HEK293 (cell line): ENCODE data around the gene RIC8A.

Source experiments
- CTCF ChIA-PET: fragments of 350-600 bp; formaldehyde crosslinking; extraction: SDS; loops from one replicate; lab custom pipeline; 2021; ENCODE audit warnings: antibody characterized with exemption; lab: Yijun Ruan, JAX
- POLR2A ChIA-PET: fragments of 300-600 bp; formaldehyde crosslinking; extraction: SDS; loops from one replicate; lab custom pipeline; 2020; ENCODE audit warnings: antibody characterized with exemption, inconsistent platforms; lab: Yijun Ruan, JAX
- H3K27ac ChIP-seq: fragments of 200-500 bp; sonication (Bioruptor generic); 2 replicates; pipeline ENCODE4 v1.5.1; 2014; ENCODE audit warnings: low read depth, low read length, control low read depth, inconsistent platforms; ENCODE audit errors: extremely low read depth
- H3K36me3 ChIP-seq, 2 experiments: fragments of 200-500 bp in 1 of 2; sonication (Bioruptor generic) in 1 of 2; 1 replicate in 1 of 2; 2 replicates in 1 of 2; pipeline ENCODE4 v1.5.1; 2014 to 2017; ENCODE audit warnings: inconsistent platforms in 2 of 2, low read length in 2 of 2; ENCODE audit not compliant: control insufficient read depth in 2 of 2, insufficient read depth in 1 of 2
- H3K4me1 ChIP-seq: fragments of 200-500 bp; sonication (Bioruptor generic); 2 replicates; pipeline ENCODE4 v1.5.1; 2014; ENCODE audit warnings: mild to moderate bottlenecking, low read length, inconsistent platforms; ENCODE audit not compliant: control insufficient read depth, insufficient read depth
- H3K4me3 ChIP-seq: 2 replicates; pipeline ENCODE4 v1.5.1; 2011; ENCODE audit warnings: low read depth, mild to moderate bottlenecking, control low read depth, low read length, moderate library complexity
- H3K9me3 ChIP-seq: fragments of 200-500 bp; sonication (Bioruptor generic); 2 replicates; pipeline ENCODE4 v1.5.1; 2014; ENCODE audit warnings: low read depth, low read length, inconsistent platforms; ENCODE audit not compliant: control insufficient read depth, insufficient read depth
- ATF2 ChIP-seq: fragments of 450-650 bp; formaldehyde crosslinking; IDR thresholded peaks from 2 replicates; pipeline ENCODE4 v1.5.1; 2016; ENCODE audit warnings: missing biosample characterization, missing genetic modification characterization, low read depth
- BCL11A ChIP-seq: fragments of 450-650 bp; formaldehyde crosslinking; IDR thresholded peaks from 2 replicates; pipeline ENCODE4 v1.5.1; 2016; ENCODE audit warnings: low read depth, missing biosample characterization, missing genetic modification characterization
- FEZF1 ChIP-seq: fragments of 450-650 bp; formaldehyde crosslinking; IDR thresholded peaks from 2 replicates; pipeline ENCODE4 v1.5.1; 2016; ENCODE audit warnings: missing biosample characterization, missing genetic modification characterization
- KLF8 ChIP-seq: fragments of 450-650 bp; formaldehyde crosslinking; IDR thresholded peaks from 2 replicates; pipeline ENCODE4 v1.5.1; 2016; ENCODE audit warnings: missing biosample characterization, missing genetic modification characterization
- SP3 ChIP-seq: fragments of 450-650 bp; formaldehyde crosslinking; IDR thresholded peaks from 2 replicates; pipeline ENCODE4 v1.5.1; 2016; ENCODE audit warnings: missing biosample characterization, missing genetic modification characterization
- WT1 ChIP-seq: fragments of 450-650 bp; formaldehyde crosslinking; IDR thresholded peaks from 2 replicates; pipeline ENCODE4 v1.5.1; 2016; ENCODE audit warnings: missing biosample characterization, missing genetic modification characterization
- ZBTB11 ChIP-seq: fragments of 450-650 bp; formaldehyde crosslinking; conservative IDR thresholded peaks from 2 replicates; pipeline ENCODE4 v1.5.1; 2016; ENCODE audit warnings: low read depth, missing biosample characterization, missing genetic modification characterization
- ZBTB44 ChIP-seq: fragments of 450-650 bp; IDR thresholded peaks from 2 replicates; pipeline ENCODE4 v1.5.1; 2018; ENCODE audit warnings: missing biosample characterization, mild to moderate bottlenecking, missing genetic modification characterization
- ZBTB7A ChIP-seq: fragments of 450-650 bp; formaldehyde crosslinking; IDR thresholded peaks from 2 replicates; pipeline ENCODE4 v1.5.1; 2016; ENCODE audit warnings: low read depth, missing biosample characterization, missing genetic modification characterization
- ZFP37 ChIP-seq: fragments of 450-650 bp; formaldehyde crosslinking; IDR thresholded peaks from 2 replicates; pipeline ENCODE4 v1.5.1; 2016; ENCODE audit warnings: missing biosample characterization, missing genetic modification characterization
- ZFP41 ChIP-seq: fragments of 450-650 bp; formaldehyde crosslinking; IDR thresholded peaks from 2 replicates; pipeline ENCODE4 v1.5.1; 2016; ENCODE audit warnings: missing biosample characterization, missing genetic modification characterization, borderline replicate concordance
- ZNF302 ChIP-seq: fragments of 450-650 bp; formaldehyde crosslinking; IDR thresholded peaks from 2 replicates; pipeline ENCODE4 v1.5.1; 2016; ENCODE audit warnings: missing biosample characterization, missing genetic modification characterization, low read depth
- ZNF416 ChIP-seq: fragments of 450-650 bp; formaldehyde crosslinking; IDR thresholded peaks from 2 replicates; pipeline ENCODE4 v1.5.1; 2016; ENCODE audit warnings: missing biosample characterization, missing genetic modification characterization
- ZNF501 ChIP-seq: fragments of 450-650 bp; formaldehyde crosslinking; IDR thresholded peaks from 2 replicates; pipeline ENCODE4 v1.5.1; 2016; ENCODE audit warnings: missing biosample characterization, missing genetic modification characterization
- ZNF555 ChIP-seq: fragments of 450-650 bp; formaldehyde crosslinking; conservative IDR thresholded peaks from 2 replicates; pipeline ENCODE4 v1.5.1; 2017; ENCODE audit warnings: missing biosample characterization, mild to moderate bottlenecking, missing genetic modification characterization, inconsistent platforms
- ZNF560 ChIP-seq: fragments of 450-650 bp; formaldehyde crosslinking; IDR thresholded peaks from 2 replicates; pipeline ENCODE4 v1.5.1; 2017; ENCODE audit warnings: missing biosample characterization, missing genetic modification characterization, borderline replicate concordance
- ZNF623 ChIP-seq: fragments of 450-650 bp; formaldehyde crosslinking; IDR thresholded peaks from 2 replicates; pipeline ENCODE4 v1.5.1; 2016; ENCODE audit warnings: missing biosample characterization, missing genetic modification characterization
- ZNF654 ChIP-seq: fragments of 450-650 bp; formaldehyde crosslinking; IDR thresholded peaks from 2 replicates; pipeline ENCODE4 v1.5.1; 2016; ENCODE audit warnings: low read depth, missing biosample characterization, missing genetic modification characterization
- ZNF777 ChIP-seq: fragments of 450-650 bp; formaldehyde crosslinking; IDR thresholded peaks from 2 replicates; pipeline ENCODE4 v1.5.1; 2017; ENCODE audit warnings: missing biosample characterization, missing genetic modification characterization, borderline replicate concordance
- TF ChIP-seq, protein P1 (sequence below): fragments of 450-650 bp; formaldehyde crosslinking; optimal IDR thresholded peaks from 2 replicates; pipeline ENCODE3; 2016; ENCODE audit warnings: missing biosample characterization, mild to moderate bottlenecking, missing genetic modification characterization
- TF ChIP-seq, protein P2 (sequence below): fragments of 450-650 bp; formaldehyde crosslinking; conservative IDR thresholded peaks from 2 replicates; pipeline ENCODE4 v1.5.1; 2016; ENCODE audit warnings: low read depth, missing biosample characterization, missing genetic modification characterization

Gene RIC8A

GRCh38 chr11:196786-197731 is 10.4 kb upstream of the RIC8A start (continued):
- TF ChIP-seq ZBTB11 (tag by site-specific recombination) = no peak
- no peak for TF ChIP-seq ZBTB44 (tag by site-specific recombination)
- TF ChIP-seq KLF8 (tag by site-specific recombination) = no peak
- TF ChIP-seq BCL11A = no peak
- no peak for TF ChIP-seq FEZF1 (tag by site-specific recombination)
- TF ChIP-seq ZNF501 (tag by site-specific recombination) = no peak
- TF ChIP-seq, protein P1, sequence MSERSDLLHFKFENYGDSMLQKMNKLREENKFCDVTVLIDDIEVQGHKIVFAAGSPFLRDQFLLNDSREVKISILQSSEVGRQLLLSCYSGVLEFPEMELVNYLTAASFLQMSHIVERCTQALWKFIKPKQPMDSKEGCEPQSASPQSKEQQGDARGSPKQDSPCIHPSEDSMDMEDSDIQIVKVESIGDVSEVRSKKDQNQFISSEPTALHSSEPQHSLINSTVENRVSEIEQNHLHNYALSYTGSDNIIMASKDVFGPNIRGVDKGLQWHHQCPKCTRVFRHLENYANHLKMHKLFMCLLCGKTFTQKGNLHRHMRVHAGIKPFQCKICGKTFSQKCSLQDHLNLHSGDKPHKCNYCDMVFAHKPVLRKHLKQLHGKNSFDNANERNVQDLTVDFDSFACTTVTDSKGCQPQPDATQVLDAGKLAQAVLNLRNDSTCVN = no peak
- no peak for TF ChIP-seq ZFP37 (tag by site-specific recombination)
- TF ChIP-seq ATF2 = no peak
- TF ChIP-seq ZNF654 (tag by site-specific recombination) = no peak
- no peak for TF ChIP-seq ZNF416 (tag by site-specific recombination)

DNA sequence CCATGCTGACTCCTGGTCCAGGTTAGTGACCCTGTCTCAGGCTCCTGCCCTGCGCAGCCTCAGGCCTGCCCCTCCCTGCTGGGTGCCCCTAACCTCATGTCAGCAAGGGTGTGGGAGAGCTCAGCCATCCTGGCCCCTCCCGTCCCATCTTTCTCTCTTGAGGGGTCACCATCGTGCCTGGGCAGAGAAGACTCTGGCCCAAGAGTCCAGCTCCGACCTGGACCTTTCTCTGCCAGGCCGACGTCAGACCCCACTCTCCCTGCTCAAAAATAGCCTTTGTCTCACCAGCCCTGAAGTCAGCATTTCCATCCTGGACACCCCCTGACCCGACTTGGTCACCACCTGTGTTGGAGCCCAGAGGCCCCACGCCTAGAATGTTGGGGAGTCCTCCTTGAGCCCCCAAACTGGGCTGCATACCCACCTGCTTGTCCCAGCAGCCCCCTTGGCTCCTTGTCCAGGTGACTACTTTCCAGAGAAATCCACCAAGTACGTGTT is 9.7 kb upstream of the RIC8A start:
- CTCF ChIA-PET = interaction anchor here (0.6 kb wide), 1 partner anchor 254 kb away, joined by 3 read pairs; no protein-coding TSS in a partner anchor
- no peaks in the 10 kb centered on the region for H3K9me3 ChIP-seq
- H3K36me3 ChIP-seq = peaks cover 0 to 3% of the 10 kb centered on the region in 2 experiments; a peak in 1 of 3 replicates
- H3K4me1 ChIP-seq = no peaks in the 10 kb centered on the region
- POLR2A ChIA-PET = no interaction called here
- H3K27ac ChIP-seq = no peak overlapping the region
- H3K4me3 ChIP-seq = no peak overlapping the region
- TF ChIP-seq WT1 (tag by site-specific recombination) (no peak), ZBTB7A (tag by site-specific recombination) (no peak), ZNF302 (tag by site-specific recombination) (no peak), SP3 (tag by site-specific recombination) (no peak), ZNF623 (no peak), ZFP41 (no peak), ZNF555 (tag by site-specific recombination) (no peak), ZNF560 (no peak), ZNF777 (tag by site-specific recombination) (no peak)
- TF ChIP-seq, protein P2, sequence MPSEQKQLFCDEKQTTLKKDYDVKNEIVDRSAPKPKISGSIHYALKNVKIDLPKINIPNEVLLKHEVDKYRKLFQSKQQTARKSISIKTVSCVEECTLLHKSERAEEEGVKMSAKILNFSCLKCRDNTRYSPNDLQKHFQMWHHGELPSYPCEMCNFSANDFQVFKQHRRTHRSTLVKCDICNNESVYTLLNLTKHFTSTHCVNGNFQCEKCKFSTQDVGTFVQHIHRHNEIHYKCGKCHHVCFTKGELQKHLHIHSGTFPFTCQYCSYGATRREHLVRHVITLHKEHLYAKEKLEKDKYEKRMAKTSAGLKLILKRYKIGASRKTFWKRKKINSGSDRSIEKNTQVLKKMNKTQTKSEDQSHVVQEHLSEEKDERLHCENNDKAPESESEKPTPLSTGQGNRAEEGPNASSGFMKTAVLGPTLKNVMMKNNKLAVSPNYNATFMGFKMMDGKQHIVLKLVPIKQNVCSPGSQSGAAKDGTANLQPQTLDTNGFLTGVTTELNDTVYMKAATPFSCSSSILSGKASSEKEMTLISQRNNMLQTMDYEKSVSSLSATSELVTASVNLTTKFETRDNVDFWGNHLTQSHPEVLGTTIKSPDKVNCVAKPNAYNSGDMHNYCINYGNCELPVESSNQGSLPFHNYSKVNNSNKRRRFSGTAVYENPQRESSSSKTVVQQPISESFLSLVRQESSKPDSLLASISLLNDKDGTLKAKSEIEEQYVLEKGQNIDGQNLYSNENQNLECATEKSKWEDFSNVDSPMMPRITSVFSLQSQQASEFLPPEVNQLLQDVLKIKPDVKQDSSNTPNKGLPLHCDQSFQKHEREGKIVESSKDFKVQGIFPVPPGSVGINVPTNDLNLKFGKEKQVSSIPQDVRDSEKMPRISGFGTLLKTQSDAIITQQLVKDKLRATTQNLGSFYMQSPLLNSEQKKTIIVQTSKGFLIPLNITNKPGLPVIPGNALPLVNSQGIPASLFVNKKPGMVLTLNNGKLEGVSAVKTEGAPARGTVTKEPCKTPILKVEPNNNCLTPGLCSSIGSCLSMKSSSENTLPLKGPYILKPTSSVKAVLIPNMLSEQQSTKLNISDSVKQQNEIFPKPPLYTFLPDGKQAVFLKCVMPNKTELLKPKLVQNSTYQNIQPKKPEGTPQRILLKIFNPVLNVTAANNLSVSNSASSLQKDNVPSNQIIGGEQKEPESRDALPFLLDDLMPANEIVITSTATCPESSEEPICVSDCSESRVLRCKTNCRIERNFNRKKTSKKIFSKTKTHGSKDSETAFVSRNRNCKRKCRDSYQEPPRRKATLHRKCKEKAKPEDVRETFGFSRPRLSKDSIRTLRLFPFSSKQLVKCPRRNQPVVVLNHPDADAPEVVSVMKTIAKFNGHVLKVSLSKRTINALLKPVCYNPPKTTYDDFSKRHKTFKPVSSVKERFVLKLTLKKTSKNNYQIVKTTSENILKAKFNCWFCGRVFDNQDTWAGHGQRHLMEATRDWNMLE = no peak
